Keratinocyte (primary cell): ENCODE results near the gene SELENON.

ENCODE experiments used
- CTCF ChIP-seq, 3 experiments: IDR thresholded peaks in 1 of 3; conservative IDR thresholded peaks in 1 of 3; optimal IDR thresholded peaks in 1 of 3; 2 replicates in 2 of 3; 3 replicates in 1 of 3; pipeline versions ENCODE3 to v1.5.1; 2011; ENCODE audit warnings: low read length in 3 of 3, mild to moderate bottlenecking in 3 of 3, moderate library complexity in 2 of 3, control low read depth in 1 of 3, inconsistent platforms in 1 of 3; ENCODE audit not compliant: insufficient read depth in 2 of 3; ENCODE audit errors: extremely low read depth in 1 of 3
- EZH2 ChIP-seq: IDR thresholded peaks from one replicate; pipeline ENCODE4 v1.6.1; 2012; ENCODE audit warnings: inconsistent platforms, mild to moderate bottlenecking, low read length, moderate library complexity

- TF ChIP-seq CTCF (optimal IDR thresholded peaks at IDR 0.05 in 1 of 3, IDR thresholded peaks at IDR 0.05 in 1 of 3, conservative IDR thresholded peaks at IDR 0.05 in 1 of 3; ENCODE audit: extremely low read depth in 1 of 3, insufficient read depth in 2 of 3, low read length in 3 of 3) (no peak), EZH2 (no peak)
These were observed 26.6 kb downstream of the SELENON start for GRCh38 chr1:25826571-25826970.
